ENCODE results near the gene SNX13. TPM values are rescaled to one million over a fixed set of nuclear protein-coding genes. Genes with fewer than 3 reads are reported as not detected.
"Not testable (repeated sequence)": the region's sequence is repeated elsewhere in the genome, so short reads cannot be mapped to it uniquely, and the experiment has no call there.

Gene SNX13
- total RNA-seq, 1 donor from 2014 or later, result 30.1 TPM

- intact Hi-C loops (cut with micrococcal nuclease), result no loop called here
These were observed 27.0 kb downstream of the SNX13 start for GRCh38 chr7:17913250-17913649.

- intact Hi-C loops (cut with micrococcal nuclease), result no loop called here
These were observed 27.6 kb downstream of the SNX13 start for GRCh38 chr7:17912536-17913235.

GRCh38 chr7:17912050-17912449 lies 28.2 kb downstream of the SNX13 start:
- intact Hi-C loops (cut with micrococcal nuclease), result no loop called here

- intact Hi-C loops (cut with micrococcal nuclease), result no loop called here
These were observed 29.9 kb downstream of the SNX13 start for GRCh38 chr7:17910377-17910776.

GRCh38 chr7:17909310-17909709 lies 31.0 kb downstream of the SNX13 start:
- intact Hi-C loops (cut with micrococcal nuclease), result not testable (repeated sequence)

GRCh38 chr7:17907014-17907413 lies 33.3 kb downstream of the SNX13 start:
- intact Hi-C loops (cut with micrococcal nuclease), result no loop called here

- intact Hi-C loops (cut with micrococcal nuclease), result no loop called here
These were observed 37.0 kb downstream of the SNX13 start for GRCh38 chr7:17903337-17903736.

- intact Hi-C loops (cut with micrococcal nuclease), result no loop called here
These were observed 37.7 kb downstream of the SNX13 start for GRCh38 chr7:17902599-17902998.

- intact Hi-C loops (cut with micrococcal nuclease), result no loop called here
These were observed 39.8 kb downstream of the SNX13 start for GRCh38 chr7:17900464-17900863.

- intact Hi-C loops (cut with micrococcal nuclease), result no loop called here
These were observed 42.2 kb downstream of the SNX13 start for GRCh38 chr7:17898111-17898510.

- intact Hi-C loops (cut with micrococcal nuclease), result no loop called here
These were observed 53.0 kb downstream of the SNX13 start for GRCh38 chr7:17887286-17887685.

GRCh38 chr7:17882685-17883084 lies 57.6 kb downstream of the SNX13 start:
- intact Hi-C loops (cut with micrococcal nuclease), result no loop called here

GRCh38 chr7:17879075-17879661 lies 61.1 kb downstream of the SNX13 start:
- intact Hi-C loops (cut with micrococcal nuclease), result no loop called here

- intact Hi-C loops (cut with micrococcal nuclease), result no loop called here
These were observed 61.7 kb downstream of the SNX13 start for GRCh38 chr7:17878627-17879026.

- intact Hi-C loops (cut with micrococcal nuclease), result no loop called here
These were observed 68.3 kb downstream of the SNX13 start for GRCh38 chr7:17871815-17872533.

- intact Hi-C loops (cut with micrococcal nuclease), result no loop called here
These were observed 69.9 kb downstream of the SNX13 start for GRCh38 chr7:17870406-17870805.

GRCh38 chr7:17863809-17864143 lies 76.5 kb downstream of the SNX13 start:
- intact Hi-C loops (cut with micrococcal nuclease), result no loop called here

- intact Hi-C loops (cut with micrococcal nuclease), result no loop called here
These were observed 77.0 kb downstream of the SNX13 start for GRCh38 chr7:17863095-17863808.

- intact Hi-C loops (cut with micrococcal nuclease), result no loop called here
These were observed 84.0 kb downstream of the SNX13 start for GRCh38 chr7:17856251-17856650.

- intact Hi-C loops (cut with micrococcal nuclease), result no loop called here
These were observed 85.1 kb downstream of the SNX13 start for GRCh38 chr7:17855202-17855601.

GRCh38 chr7:17854261-17855047 lies 85.8 kb downstream of the SNX13 start:
- intact Hi-C loops (cut with micrococcal nuclease), result no loop called here

Data from T-helper 1 cell treated with Interleukin-12 subunit alpha and Interleukin-12 subunit beta and Interleukin-4 antibody, amounts not matched to agents 30 ng/mL and 1 ng/mL, for 36 hours (primary cell).